GM18870 (cell line): Measurements from ENCODE around the gene PSTPIP2.
A peak's percentile ranks its signal among the peaks of the same experiment; 100 is the strongest.

Experiments
- ATAC-seq: cut with Tn5 transposase; IDR thresholded peaks from one replicate; pipeline ENCODE4 v1.9.1; 2021; ENCODE audit warnings: moderate library complexity; ENCODE audit not compliant: unreplicated experiment

PSTPIP2 gene

GRCh38 chr18:45939236-45939635, 132.8 kb downstream of the PSTPIP2 start:
- ATAC-seq: no peak

DNA sequence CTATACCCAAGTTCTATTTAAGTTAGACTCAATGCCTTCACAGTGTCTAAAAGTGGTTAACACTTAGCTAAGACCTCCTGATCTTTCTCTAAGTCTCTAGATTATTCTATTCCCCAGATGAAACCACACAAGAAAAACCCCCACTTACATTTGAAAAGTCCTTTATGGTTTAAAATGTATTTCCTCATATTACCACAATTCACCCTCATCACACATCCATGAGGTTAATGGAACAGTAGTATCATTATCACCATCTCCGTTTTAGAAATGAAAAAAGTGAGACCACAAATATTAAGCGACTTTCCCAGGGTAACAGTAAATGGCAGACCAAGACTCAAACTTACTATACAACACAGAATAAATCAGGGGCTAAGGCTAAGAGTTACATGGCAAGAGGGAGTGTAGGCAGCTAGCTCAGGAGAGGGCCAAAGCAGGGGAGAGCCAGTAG, 133.5 kb downstream of the PSTPIP2 start:
- ATAC-seq: peak; percentile 57

GRCh38 chr18:45935591-45936335, 136.3 kb downstream of the PSTPIP2 start:
- ATAC-seq: no peak
